PC-9 (cell line): ENCODE results near the gene COL16A1. TPM values are rescaled to one million over a fixed set of nuclear protein-coding genes. Genes with fewer than 3 reads are reported as not detected.

Experiments used
- BruUV-seq: library from RNA; stranded (reverse); fragments of 400-500 nt; replicated peaks from 2 replicates; lab custom pipeline; 2021; lab: Mats Ljungman, UMichigan
- CTCF ChIA-PET: fragments of 300-600 bp; sonication (Branson Sonifier 250); formaldehyde crosslinking; loops from one replicate; lab custom pipeline; 2022; ENCODE audit warnings: antibody characterized with exemption; lab: Charles Lee
- POLR2A ChIA-PET: fragments of 300-600 bp; sonication (Branson Sonifier 250); formaldehyde crosslinking; loops from one replicate; lab custom pipeline; 2022; ENCODE audit warnings: antibody characterized with exemption; ENCODE audit not compliant: unreplicated experiment; lab: Charles Lee
- DNase-seq, 2 experiments: peaks; one replicate each; pipeline versions ENCODE4 v3.0.0 to v3.0.0-alpha.2; 2015 to 2022; ENCODE audit warnings: mixed read lengths in 1 of 2
- H2AFZ ChIP-seq: fragments of 200-600 bp; sonication (generic); 2 replicates; pipeline ENCODE4 v1.8.1; 2017; ENCODE audit warnings: antibody characterized with exemption
- H3F3A ChIP-seq: fragments of 200-600 bp; sonication (generic); 2 replicates; pipeline ENCODE4 v1.8.1; 2017; ENCODE audit warnings: antibody characterized with exemption, mild to moderate bottlenecking, low read depth; ENCODE audit not compliant: insufficient read depth
- H3K27ac ChIP-seq: fragments of 200-600 bp; sonication (generic); 2 replicates; pipeline ENCODE4 v1.6.1; 2016; ENCODE audit warnings: mixed run types
- H3K27me3 ChIP-seq: fragments of 200-600 bp; sonication (generic); 2 replicates; pipeline ENCODE4 v1.6.1; 2016; ENCODE audit warnings: low read depth, mixed run types; ENCODE audit not compliant: insufficient read depth
- H3K36me3 ChIP-seq: fragments of 200-600 bp; sonication (generic); 2 replicates; pipeline ENCODE4 v1.6.1; 2016; ENCODE audit warnings: low read depth, mixed run types
- H3K4me1 ChIP-seq: fragments of 200-600 bp; sonication (generic); replicated peaks from 2 replicates; pipeline ENCODE4 v1.6.1; 2016; ENCODE audit warnings: mixed run types; ENCODE audit not compliant: insufficient read depth
- H3K4me2 ChIP-seq: fragments of 200-600 bp; sonication (generic); 2 replicates; pipeline ENCODE4 v1.6.1; 2017; ENCODE audit warnings: mixed run types
- H3K4me3 ChIP-seq: fragments of 200-600 bp; sonication (generic); 2 replicates; pipeline ENCODE4 v1.6.1; 2016; ENCODE audit warnings: mixed run types
- H3K79me2 ChIP-seq: fragments of 200-600 bp; sonication (generic); 2 replicates; pipeline ENCODE4 v1.6.1; 2017; ENCODE audit warnings: low read depth, mixed run types
- H3K9me2 ChIP-seq: fragments of 200-600 bp; sonication (generic); 2 replicates; pipeline ENCODE4 v1.8.1; 2017; ENCODE audit warnings: mild to moderate bottlenecking; ENCODE audit not compliant: insufficient read depth
- H3K9me3 ChIP-seq: fragments of 200-600 bp; sonication (generic); 2 replicates; pipeline ENCODE4 v1.8.1; 2016; ENCODE audit warnings: low read depth; ENCODE audit not compliant: insufficient read depth
- H4K20me1 ChIP-seq: fragments of 200-600 bp; sonication (generic); 2 replicates; pipeline ENCODE4 v1.8.1; 2017; ENCODE audit not compliant: insufficient read depth
- EZH2 ChIP-seq: fragments of 200-600 bp; sonication (generic); IDR thresholded peaks from 2 replicates; pipeline ENCODE4 v1.8.0; 2017; ENCODE audit warnings: antibody characterized with exemption, low read depth
- intact Hi-C: fragments of 100-400 bp; cut with micrococcal nuclease; formaldehyde crosslinking; loops from one replicate; pipeline ENCODE4 v1.10.0; 2022; ENCODE audit not compliant: unreplicated experiment
- total RNA-seq: library from RNA; stranded (reverse); gene quantifications from 2 replicates; pipeline ENCODE4 v1.2.3, GENCODE V29; 2021
- TF ChIP-seq, protein P1 (sequence below): fragments of 200-600 bp; sonication (generic); conservative IDR thresholded peaks from 2 replicates; pipeline ENCODE4 v1.6.1; 2017; ENCODE audit warnings: mixed run types, antibody characterized with exemption, mild to moderate bottlenecking, moderate library complexity

Gene COL16A1
- total RNA-seq, 1 experiment from 2014 or later = 4.8 TPM

DNA sequence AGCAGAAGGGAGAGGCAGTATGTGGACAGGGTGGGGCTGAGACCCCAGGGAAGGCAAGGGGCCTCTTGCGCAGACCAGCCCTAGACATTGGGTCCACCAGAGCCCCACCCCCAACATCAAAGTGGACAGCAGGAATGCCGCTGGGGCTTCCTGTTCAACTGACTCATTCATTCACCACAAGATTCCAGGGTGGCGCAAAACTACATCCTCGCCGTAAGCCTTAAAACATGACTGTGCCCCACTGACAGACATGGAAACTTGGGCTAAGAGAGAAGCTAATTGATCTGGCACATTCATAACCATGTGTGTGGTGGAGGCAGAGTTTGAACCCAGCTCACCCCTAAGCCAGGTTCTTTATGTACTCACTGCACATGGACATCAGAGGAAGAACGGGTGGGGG is 14.0 kb downstream of the COL16A1 start:
- POLR2A ChIA-PET = interaction anchor here (0.5 to 0.6 kb wide), 3 partner anchors 23 to 961 kb away, joined by 3 to 5 read pairs (median 3); partner anchors contain the start of gene RBBP4
- BruUV-seq = no TSS peak
- H3K36me3 ChIP-seq = no peaks in the 10 kb centered on the region

DNA sequence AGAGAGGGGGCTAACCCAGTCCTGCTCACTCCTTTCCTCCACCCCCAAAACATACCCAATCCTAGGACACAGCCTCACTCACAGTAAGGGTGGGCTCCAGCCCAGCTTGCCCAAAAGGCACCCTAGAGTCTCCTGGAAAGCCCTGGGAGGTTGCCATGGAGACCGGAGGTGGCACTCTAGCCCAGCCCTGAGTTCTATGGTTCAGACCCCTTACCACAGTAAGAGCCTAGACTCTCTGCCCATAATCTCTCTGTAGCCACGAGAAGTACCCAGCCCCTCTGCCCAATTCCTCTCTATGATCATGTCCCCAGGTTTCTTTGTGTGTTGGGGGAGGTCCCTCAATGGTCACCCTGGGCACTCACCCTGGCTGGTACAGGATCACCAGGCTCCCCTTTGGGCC is 14.4 kb downstream of the COL16A1 start:
- no TSS peak for BruUV-seq
- H3K4me3 ChIP-seq = no peak overlapping the region; the same call in 1 of the 2 replicates
- intact Hi-C loops = no loop called here
- H4K20me1 ChIP-seq = no peaks in the 10 kb centered on the region
- no peaks in the 10 kb centered on the region for H3K9me3 ChIP-seq
- peaks cover 30% of the 10 kb centered on the region; the same call in 1 of the 2 replicates for H3F3A ChIP-seq
- no peak for TF ChIP-seq EZH2
- TF ChIP-seq, protein P1, sequence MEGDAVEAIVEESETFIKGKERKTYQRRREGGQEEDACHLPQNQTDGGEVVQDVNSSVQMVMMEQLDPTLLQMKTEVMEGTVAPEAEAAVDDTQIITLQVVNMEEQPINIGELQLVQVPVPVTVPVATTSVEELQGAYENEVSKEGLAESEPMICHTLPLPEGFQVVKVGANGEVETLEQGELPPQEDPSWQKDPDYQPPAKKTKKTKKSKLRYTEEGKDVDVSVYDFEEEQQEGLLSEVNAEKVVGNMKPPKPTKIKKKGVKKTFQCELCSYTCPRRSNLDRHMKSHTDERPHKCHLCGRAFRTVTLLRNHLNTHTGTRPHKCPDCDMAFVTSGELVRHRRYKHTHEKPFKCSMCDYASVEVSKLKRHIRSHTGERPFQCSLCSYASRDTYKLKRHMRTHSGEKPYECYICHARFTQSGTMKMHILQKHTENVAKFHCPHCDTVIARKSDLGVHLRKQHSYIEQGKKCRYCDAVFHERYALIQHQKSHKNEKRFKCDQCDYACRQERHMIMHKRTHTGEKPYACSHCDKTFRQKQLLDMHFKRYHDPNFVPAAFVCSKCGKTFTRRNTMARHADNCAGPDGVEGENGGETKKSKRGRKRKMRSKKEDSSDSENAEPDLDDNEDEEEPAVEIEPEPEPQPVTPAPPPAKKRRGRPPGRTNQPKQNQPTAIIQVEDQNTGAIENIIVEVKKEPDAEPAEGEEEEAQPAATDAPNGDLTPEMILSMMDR = no peak
- peaks cover 42% of the 10 kb centered on the region for H3K4me1 ChIP-seq
- H2AFZ ChIP-seq = no peak overlapping the region
- ChIA-PET POLR2A (interaction anchor here (0.6 kb wide), 1 partner anchor 23 kb away, joined by 3 read pairs; no protein-coding TSS in a partner anchor), CTCF (interaction anchor here (0.6 kb wide), 1 partner anchor 495 kb away, joined by 4 read pairs; no protein-coding TSS in a partner anchor)
- H3K4me2 ChIP-seq = peak overlapping the region; percentile 57
- no peaks in the 10 kb centered on the region for H3K27me3 ChIP-seq
- H3K36me3 ChIP-seq = no peaks in the 10 kb centered on the region
- no peaks in the 10 kb centered on the region for H3K79me2 ChIP-seq
- H3K9me2 ChIP-seq = no peaks in the 10 kb centered on the region
- DNase-seq = no peak
- H3K27ac ChIP-seq = peak overlapping the region; percentile 25; the same call in 1 of the 2 replicates

More for the DNA sequence above, 14.0 kb downstream of the COL16A1 start:
- H3K4me3 ChIP-seq = no peak overlapping the region; the same call in 1 of the 2 replicates
- no peak overlapping the region for H2AFZ ChIP-seq
- H3K9me3 ChIP-seq = no peaks in the 10 kb centered on the region
- H3F3A ChIP-seq = peaks cover 30% of the 10 kb centered on the region; the same call in 1 of the 2 replicates
- H4K20me1 ChIP-seq = no peaks in the 10 kb centered on the region
- CTCF ChIA-PET = interaction anchor here (0.6 kb wide), 1 partner anchor 496 kb away, joined by 4 read pairs; no protein-coding TSS in a partner anchor
- peak; percentile 80 to 98 for DNase-seq
- peak overlapping the region; percentile 57 for H3K4me2 ChIP-seq
- peaks cover 42% of the 10 kb centered on the region for H3K4me1 ChIP-seq
- H3K27me3 ChIP-seq = no peaks in the 10 kb centered on the region
- intact Hi-C loops = no loop called here
- H3K27ac ChIP-seq = peak overlapping the region; percentile 44
- no peaks in the 10 kb centered on the region for H3K9me2 ChIP-seq
- no peak for TF ChIP-seq EZH2
- TF ChIP-seq, protein P1 = no peak
- no peaks in the 10 kb centered on the region for H3K79me2 ChIP-seq

DNA sequence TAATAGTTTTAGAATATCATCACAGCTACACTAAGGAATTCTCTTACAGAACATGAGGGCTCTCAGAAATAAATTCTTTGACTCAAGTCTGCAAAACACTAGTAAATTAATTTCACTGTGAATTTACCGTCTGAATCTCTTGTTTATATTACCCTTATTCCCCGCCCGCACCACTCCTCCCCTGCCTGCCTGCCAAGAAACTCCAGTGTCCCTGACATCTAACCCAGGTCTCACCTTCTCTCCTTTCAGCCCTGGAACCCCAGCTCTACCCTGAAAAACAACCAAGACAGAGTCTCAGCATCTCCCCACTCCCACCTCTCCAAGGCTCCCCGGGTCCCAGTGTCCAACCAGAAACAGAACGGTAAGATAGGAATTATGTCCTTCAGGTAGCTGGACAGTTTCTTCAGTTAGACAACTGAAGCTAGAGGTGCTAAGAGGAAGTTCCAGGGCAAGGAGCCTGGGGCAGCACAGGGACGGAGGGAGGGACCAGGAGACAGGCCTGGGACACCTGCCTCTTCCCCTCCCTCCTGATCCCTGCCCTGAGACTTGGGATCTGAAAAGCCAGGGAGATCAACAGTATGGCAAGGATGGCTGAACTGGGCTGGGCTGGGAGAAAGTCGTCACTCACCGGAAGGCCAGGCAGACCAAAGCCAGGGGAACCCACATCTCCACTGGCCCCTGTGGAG is 15.4 kb downstream of the COL16A1 start:
- Histone ChIP-seq H3K4me1 (peaks cover 42% of the 10 kb centered on the region), H3K27ac (no peak overlapping the region), H3K4me2 (0 out of 2 replicates have a peak overlapping the region, but pooled peaks have one; percentile 14), H3K9me2 (no peaks in the 10 kb centered on the region), H3K27me3 (no peaks in the 10 kb centered on the region), H3K79me2 (no peaks in the 10 kb centered on the region), H2AFZ (no peak overlapping the region), H3K4me3 (no peak overlapping the region), H3F3A (peaks cover 20% of the 10 kb centered on the region; the same call in 1 of the 2 replicates), H3K36me3 (no peaks in the 10 kb centered on the region), H3K9me3 (no peaks in the 10 kb centered on the region), H4K20me1 (no peaks in the 10 kb centered on the region)
- TF ChIP-seq EZH2 = no peak
- TF ChIP-seq, protein P1 = no peak
- ChIA-PET POLR2A (no interaction called here), CTCF (no interaction called here)
- DNase-seq = no peak
- intact Hi-C loops = no loop called here
- no TSS peak for BruUV-seq
